Mammary epithelial cell (primary cell): Measurements from ENCODE around the gene PDE9A.

Experiments
- EZH2 ChIP-seq: IDR thresholded peaks from 2 replicates; pipeline ENCODE4 v1.6.1; 2012; ENCODE audit warnings: low read length, inconsistent platforms, borderline replicate concordance
- TF ChIP-seq, protein P1 (sequence below), 2 donors: IDR thresholded peaks in 1 of 2; conservative IDR thresholded peaks in 1 of 2; 2 replicates each; pipeline ENCODE4 v1.5.1; 2011 to 2012; ENCODE audit warnings: inconsistent platforms in 2 of 2, low read length in 2 of 2, mild to moderate bottlenecking in 2 of 2, control low read depth in 1 of 2, low read depth in 1 of 2; ENCODE audit not compliant: insufficient read depth in 1 of 2; ENCODE audit errors: extremely low read depth in 1 of 2

- TF ChIP-seq, protein P1, sequence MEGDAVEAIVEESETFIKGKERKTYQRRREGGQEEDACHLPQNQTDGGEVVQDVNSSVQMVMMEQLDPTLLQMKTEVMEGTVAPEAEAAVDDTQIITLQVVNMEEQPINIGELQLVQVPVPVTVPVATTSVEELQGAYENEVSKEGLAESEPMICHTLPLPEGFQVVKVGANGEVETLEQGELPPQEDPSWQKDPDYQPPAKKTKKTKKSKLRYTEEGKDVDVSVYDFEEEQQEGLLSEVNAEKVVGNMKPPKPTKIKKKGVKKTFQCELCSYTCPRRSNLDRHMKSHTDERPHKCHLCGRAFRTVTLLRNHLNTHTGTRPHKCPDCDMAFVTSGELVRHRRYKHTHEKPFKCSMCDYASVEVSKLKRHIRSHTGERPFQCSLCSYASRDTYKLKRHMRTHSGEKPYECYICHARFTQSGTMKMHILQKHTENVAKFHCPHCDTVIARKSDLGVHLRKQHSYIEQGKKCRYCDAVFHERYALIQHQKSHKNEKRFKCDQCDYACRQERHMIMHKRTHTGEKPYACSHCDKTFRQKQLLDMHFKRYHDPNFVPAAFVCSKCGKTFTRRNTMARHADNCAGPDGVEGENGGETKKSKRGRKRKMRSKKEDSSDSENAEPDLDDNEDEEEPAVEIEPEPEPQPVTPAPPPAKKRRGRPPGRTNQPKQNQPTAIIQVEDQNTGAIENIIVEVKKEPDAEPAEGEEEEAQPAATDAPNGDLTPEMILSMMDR (conservative IDR thresholded peaks at IDR 0.05 in 1 of 2, IDR thresholded peaks at IDR 0.05 in 1 of 2; ENCODE audit: extremely low read depth in 1 of 2, insufficient read depth in 1 of 2, low read depth in 1 of 2, low read length in 2 of 2): no peak
- TF ChIP-seq EZH2: no peak
These were observed 22.3 kb upstream of the PDE9A start for GRCh38 chr21:42631142-42631541.
